ENCODE measurements around the gene SLC30A3.

SLC30A3 gene

GRCh38 chr2:27219091-27219490 is 43.8 kb downstream of the SLC30A3 start:
- Histone ChIP-seq H3K36me3 (ENCODE audit: control insufficient read depth, insufficient read depth, low read length) (no peaks in the 10 kb centered on the region), H3K27me3 (ENCODE audit: control insufficient read depth, insufficient read depth, low read length) (no peaks in the 10 kb centered on the region), H3K27ac (no peak overlapping the region), H3K79me2 (peaks cover 2% of the 10 kb centered on the region), H2AFZ (no peak overlapping the region), H3K4me2 (ENCODE audit: low read length) (no peak overlapping the region), H3K9ac (no peak overlapping the region), H3K4me1 (no peaks in the 10 kb centered on the region), H3K9me3 (ENCODE audit: control insufficient read depth, low read length) (no peaks in the 10 kb centered on the region), H3K4me3 (ENCODE audit: low read depth, low read length) (no peak overlapping the region)
- TF ChIP-seq, protein P1, sequence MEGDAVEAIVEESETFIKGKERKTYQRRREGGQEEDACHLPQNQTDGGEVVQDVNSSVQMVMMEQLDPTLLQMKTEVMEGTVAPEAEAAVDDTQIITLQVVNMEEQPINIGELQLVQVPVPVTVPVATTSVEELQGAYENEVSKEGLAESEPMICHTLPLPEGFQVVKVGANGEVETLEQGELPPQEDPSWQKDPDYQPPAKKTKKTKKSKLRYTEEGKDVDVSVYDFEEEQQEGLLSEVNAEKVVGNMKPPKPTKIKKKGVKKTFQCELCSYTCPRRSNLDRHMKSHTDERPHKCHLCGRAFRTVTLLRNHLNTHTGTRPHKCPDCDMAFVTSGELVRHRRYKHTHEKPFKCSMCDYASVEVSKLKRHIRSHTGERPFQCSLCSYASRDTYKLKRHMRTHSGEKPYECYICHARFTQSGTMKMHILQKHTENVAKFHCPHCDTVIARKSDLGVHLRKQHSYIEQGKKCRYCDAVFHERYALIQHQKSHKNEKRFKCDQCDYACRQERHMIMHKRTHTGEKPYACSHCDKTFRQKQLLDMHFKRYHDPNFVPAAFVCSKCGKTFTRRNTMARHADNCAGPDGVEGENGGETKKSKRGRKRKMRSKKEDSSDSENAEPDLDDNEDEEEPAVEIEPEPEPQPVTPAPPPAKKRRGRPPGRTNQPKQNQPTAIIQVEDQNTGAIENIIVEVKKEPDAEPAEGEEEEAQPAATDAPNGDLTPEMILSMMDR (IDR thresholded peaks at IDR 0.05) = no peak

GRCh38 chr2:27218614-27219013 is 44.2 kb downstream of the SLC30A3 start:
- Histone ChIP-seq H3K4me3 (ENCODE audit: low read depth, low read length) (no peak overlapping the region), H3K27me3 (ENCODE audit: control insufficient read depth, insufficient read depth, low read length) (no peaks in the 10 kb centered on the region), H3K9ac (no peak overlapping the region), H3K9me3 (ENCODE audit: control insufficient read depth, low read length) (no peaks in the 10 kb centered on the region), H3K27ac (no peak overlapping the region), H3K79me2 (peaks cover 2% of the 10 kb centered on the region), H2AFZ (no peak overlapping the region), H3K4me2 (ENCODE audit: low read length) (no peak overlapping the region), H3K4me1 (no peaks in the 10 kb centered on the region), H3K36me3 (ENCODE audit: control insufficient read depth, insufficient read depth, low read length) (no peaks in the 10 kb centered on the region)
- TF ChIP-seq, protein P1 (IDR thresholded peaks at IDR 0.05) = no peak

- peaks cover 2% of the 10 kb centered on the region for H3K79me2 ChIP-seq
- peak within 1 kb of the TSS; percentile 65 for H2AFZ ChIP-seq
- peak within 1 kb of the TSS; percentile 14 for H3K4me2 ChIP-seq (ENCODE audit: low read length)
- TF ChIP-seq, protein P1 (IDR thresholded peaks at IDR 0.05) = no peak
- H3K4me3 ChIP-seq (ENCODE audit: low read depth, low read length) = no peak within 1 kb of the TSS
- H3K36me3 ChIP-seq (ENCODE audit: control insufficient read depth, insufficient read depth, low read length) = no peaks in the 10 kb centered on the region
- H3K27me3 ChIP-seq (ENCODE audit: control insufficient read depth, insufficient read depth, low read length) = no peaks in the 10 kb centered on the region
- peaks cover 5% of the 10 kb centered on the region for H3K4me1 ChIP-seq
- no peaks in the 10 kb centered on the region for H3K9me3 ChIP-seq (ENCODE audit: control insufficient read depth, low read length)
- no peak within 1 kb of the TSS for H3K9ac ChIP-seq
- no peak within 1 kb of the TSS for H3K27ac ChIP-seq
These were observed 45.4 kb downstream of the SLC30A3 start, which contains the start of gene CAD for GRCh38 chr2:27217173-27218121. CAD (plus strand) TSS chr2:27217369; CDS start chr2:27217552, 183 bp downstream.

GRCh38 chr2:27216416-27217137 is 46.3 kb downstream of the SLC30A3 start:
- peak overlapping the region; percentile 65 for H2AFZ ChIP-seq
- H3K79me2 ChIP-seq = peaks cover 2% of the 10 kb centered on the region
- no peak overlapping the region for H3K9ac ChIP-seq
- TF ChIP-seq, protein P1 (IDR thresholded peaks at IDR 0.05) = no peak
- no peaks in the 10 kb centered on the region for H3K36me3 ChIP-seq (ENCODE audit: control insufficient read depth, insufficient read depth, low read length)
- H3K27me3 ChIP-seq (ENCODE audit: control insufficient read depth, insufficient read depth, low read length) = no peaks in the 10 kb centered on the region
- H3K4me3 ChIP-seq (ENCODE audit: low read depth, low read length) = no peak overlapping the region
- H3K9me3 ChIP-seq (ENCODE audit: control insufficient read depth, low read length) = no peaks in the 10 kb centered on the region
- no peak overlapping the region for H3K4me2 ChIP-seq (ENCODE audit: low read length)
- H3K4me1 ChIP-seq = peaks cover 5% of the 10 kb centered on the region
- no peak overlapping the region for H3K27ac ChIP-seq

Measured in parathyroid adenoma (tissue), 2 donors.